ENCODE measurements around the gene LRCOL1.

The LRCOL1 gene

GRCh38 chr12:132575661-132576060 lies 34.7 kb downstream of the LRCOL1 start:
- intact Hi-C loops (cut with DNase I), result no loop called here

DNA sequence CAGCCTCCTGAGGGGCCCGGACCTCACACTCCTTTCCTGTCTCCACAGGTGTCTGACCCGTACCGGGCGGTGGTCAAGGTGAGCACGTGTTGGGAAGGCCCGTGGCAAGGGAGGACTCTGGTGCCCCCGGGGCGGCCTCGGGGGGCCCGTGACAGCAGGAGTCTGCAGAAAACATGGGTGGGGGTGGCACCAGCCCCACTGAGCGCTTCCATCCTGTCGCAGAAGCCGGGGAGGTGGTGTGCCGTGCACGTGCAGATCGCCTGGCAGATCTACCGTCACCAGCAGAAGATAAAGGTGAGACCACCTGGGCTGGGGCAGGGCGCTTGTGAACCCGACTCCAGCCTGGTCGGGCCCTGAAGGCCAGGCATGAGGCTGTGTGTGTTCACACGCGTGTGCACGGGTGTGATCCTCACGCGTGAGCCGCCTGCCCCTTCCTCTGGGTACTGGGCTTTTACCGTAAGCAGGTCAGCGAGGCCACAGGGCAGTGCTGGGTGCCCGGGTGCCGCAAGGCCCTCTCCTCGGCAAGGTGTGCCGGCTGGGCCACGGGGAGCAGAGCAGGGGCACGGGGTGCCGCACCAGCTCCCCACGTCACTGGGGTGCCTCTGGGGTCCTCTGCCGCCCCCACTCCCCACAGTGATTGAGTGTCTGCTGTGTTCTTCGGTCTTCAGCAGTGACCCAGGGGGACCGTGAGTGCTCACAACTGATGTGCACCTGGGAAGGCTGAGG lies 35.9 kb downstream of the LRCOL1 start:
- no peak for DNase-seq
- intact Hi-C loops (cut with DNase I), result no loop called here

More at GRCh38 chr12:132575661-132576060, 34.7 kb downstream of the LRCOL1 start:
- no peak for DNase-seq

GRCh38 chr12:132572801-132573760 lies 37.3 kb downstream of the LRCOL1 start:
- intact Hi-C loops (cut with DNase I), result no loop called here
- DNase-seq, result no peak

DNA sequence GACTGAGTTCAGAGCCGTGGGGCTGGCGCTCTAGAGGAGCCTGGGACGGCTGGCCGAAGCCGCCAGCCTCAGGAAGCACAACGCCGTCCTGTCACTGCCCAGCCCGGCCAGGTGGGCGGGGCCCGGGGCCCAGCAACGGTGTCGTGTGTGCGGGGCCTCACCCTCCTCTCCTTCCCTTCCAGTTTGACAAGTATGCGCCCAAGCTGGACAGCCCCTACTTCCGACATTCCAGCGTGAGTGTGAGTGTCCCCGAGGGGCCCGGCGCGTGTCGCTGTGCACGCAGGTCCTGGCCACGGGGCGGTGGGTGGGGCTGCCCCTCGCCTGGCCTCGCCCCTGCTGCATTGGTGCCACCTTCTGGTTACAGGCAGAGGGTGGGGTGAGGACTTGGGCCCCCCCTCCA lies 38.3 kb downstream of the LRCOL1 start:
- no peak for DNase-seq

GRCh38 chr12:132571598-132571997 lies 38.8 kb downstream of the LRCOL1 start:
- no peak for DNase-seq
- intact Hi-C loops (cut with DNase I), result no loop called here

More for the DNA sequence above, 38.3 kb downstream of the LRCOL1 start:
- intact Hi-C loops (cut with DNase I), result no loop called here

DNA sequence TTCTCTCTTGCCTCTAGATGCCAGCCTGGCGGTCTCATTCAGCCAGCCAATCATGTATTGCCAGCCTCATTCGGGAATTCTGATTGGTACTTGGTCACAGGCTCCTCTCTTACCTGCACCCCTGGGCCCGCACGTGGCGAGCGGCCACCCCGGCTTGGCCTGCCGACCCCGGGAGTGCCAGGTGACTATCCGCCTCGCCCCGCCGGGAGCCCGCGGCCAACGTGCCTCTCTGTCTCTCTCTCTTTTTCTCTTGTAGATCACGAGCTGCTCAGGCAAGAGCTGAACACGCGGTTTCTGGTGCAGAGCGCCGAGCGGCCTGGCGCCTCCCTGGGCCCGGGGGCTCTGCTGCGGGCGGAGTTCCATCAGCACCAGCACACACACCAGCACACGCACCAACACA lies 39.3 kb downstream of the LRCOL1 start:
- intact Hi-C loops (cut with DNase I), result no loop called here
- DNase-seq, result no peak

DNA sequence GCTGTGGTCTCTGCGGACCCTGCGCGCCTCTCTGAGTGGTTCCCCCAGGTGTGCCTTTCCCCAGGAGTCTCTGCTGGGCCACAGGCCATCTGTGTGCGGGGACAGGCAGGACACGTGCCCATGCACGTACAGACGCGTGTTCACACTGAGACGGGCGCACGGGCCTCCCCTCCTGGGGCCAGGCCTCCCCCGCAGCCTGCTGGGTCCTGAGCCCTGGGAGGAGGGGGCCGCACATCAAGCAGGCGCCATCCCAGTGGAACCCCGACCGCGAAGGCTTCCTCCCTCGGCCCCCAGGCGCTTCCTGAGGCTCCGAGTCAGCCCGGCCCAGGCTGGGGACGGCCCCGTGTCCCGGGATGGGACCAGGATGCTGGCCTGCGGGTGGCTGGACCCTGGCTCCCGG lies 39.7 kb downstream of the LRCOL1 start:
- intact Hi-C loops (cut with DNase I), result no loop called here
- no peak for DNase-seq

GRCh38 chr12:132569856-132570480 lies 40.4 kb downstream of the LRCOL1 start:
- intact Hi-C loops (cut with DNase I), result no loop called here
- DNase-seq, result no peak

- intact Hi-C loops (cut with DNase I), result no loop called here
Observed at GRCh38 chr12:132568826-132569480, 41.4 kb downstream of the LRCOL1 start.

GRCh38 chr12:132568301-132568700 lies 42.1 kb downstream of the LRCOL1 start:
- DNase-seq, result no peak
- intact Hi-C loops (cut with DNase I), result no loop called here

More at GRCh38 chr12:132568826-132569480, 41.4 kb downstream of the LRCOL1 start:
- DNase-seq, result no peak

- peak; percentile 20 to 85 (median 61) for DNase-seq
- intact Hi-C loops (cut with DNase I), result no loop called here
Observed at GRCh38 chr12:132566516-132567131, 43.8 kb downstream of the LRCOL1 start.

GRCh38 chr12:132565365-132565764 lies 45.0 kb downstream of the LRCOL1 start:
- no peak for DNase-seq
- intact Hi-C loops (cut with DNase I), result no loop called here

GRCh38 chr12:132563911-132564310 lies 46.5 kb downstream of the LRCOL1 start:
- intact Hi-C loops (cut with DNase I), result no loop called here

DNA sequence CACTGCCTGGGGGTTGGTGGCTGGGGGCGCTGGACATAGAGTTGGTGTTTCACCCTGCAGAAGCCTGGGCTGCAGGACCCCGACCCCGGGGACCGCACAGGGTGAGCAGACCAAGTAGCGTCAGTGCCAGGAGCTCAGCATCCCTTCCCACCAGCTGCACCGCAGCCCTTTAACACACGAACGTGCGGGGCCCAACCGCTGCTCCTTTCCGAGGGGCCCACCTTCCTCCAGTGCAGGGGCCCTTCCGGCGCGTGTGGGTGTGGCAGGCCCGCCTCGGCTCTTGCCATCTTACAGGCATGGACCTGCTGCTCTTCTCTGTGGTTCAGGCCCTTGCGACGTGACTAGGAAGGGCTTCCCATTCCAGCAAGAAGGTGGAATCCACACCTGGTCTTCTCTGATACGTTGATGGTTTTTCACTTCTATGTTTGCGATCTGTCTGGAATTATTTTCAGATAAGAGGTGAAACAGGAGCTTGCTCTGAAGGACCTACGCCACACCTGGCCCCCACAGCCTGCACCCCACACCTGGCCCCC lies 47.8 kb downstream of the LRCOL1 start:
- intact Hi-C loops (cut with DNase I), result no loop called here
- DNase-seq, result no peak

More at GRCh38 chr12:132563911-132564310, 46.5 kb downstream of the LRCOL1 start:
- no peak for DNase-seq

DNA sequence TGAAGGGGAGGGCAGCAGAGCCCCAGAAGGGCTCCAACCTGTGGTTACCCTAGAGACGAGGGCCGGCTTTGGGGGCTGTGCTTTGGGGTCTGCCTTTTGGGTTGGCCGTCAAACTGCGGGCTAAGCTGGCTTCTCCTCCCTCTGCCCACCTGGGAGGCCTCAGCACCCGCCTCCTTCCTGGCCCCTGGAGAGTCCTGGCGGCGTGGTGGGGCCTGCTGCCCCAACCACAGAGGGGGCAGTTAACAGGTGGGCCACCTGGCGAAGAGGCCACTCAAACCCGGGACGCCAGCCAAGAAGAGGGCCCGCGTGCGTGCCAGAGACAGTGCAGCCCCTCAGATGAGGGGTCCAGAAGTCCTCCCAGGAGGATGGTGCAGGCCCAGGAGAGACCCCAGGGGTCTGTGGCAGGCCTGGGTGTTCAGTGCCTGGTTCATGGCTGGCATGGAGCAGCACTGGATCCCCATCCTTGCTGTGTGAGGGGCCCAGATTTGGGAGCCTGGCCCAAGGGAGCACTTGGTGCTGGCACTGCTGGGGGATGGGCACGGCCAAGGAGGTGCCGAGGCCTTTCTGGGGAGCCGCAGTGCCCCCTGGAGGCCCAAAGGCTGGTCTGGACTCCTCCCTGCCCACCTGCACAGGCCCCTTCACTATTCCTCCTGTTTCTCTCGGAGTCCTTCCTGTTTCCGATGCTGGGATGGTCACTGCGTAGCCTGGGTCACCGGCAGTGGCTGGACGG lies 48.8 kb downstream of the LRCOL1 start:
- DNase-seq, result peak in 18 of 42 donors; percentile 11 to 65 (median 27)
- intact Hi-C loops (cut with DNase I), result no loop called here

- peak in 33 of 42 donors; percentile 12 to 75 (median 42) for DNase-seq
- intact Hi-C loops (cut with DNase I), result no loop called here
Observed at GRCh38 chr12:132560614-132561426, 49.6 kb downstream of the LRCOL1 start.

GRCh38 chr12:132560364-132560613 lies 50.1 kb downstream of the LRCOL1 start:
- intact Hi-C loops (cut with DNase I), result no loop called here
- DNase-seq, result no peak

Measured in head of caudate nucleus (tissue), 42 donors.